HG02610 (cell line): ENCODE data around the gene JMJD1C.

ENCODE experiments used
- ATAC-seq: cut with Tn5 transposase; IDR thresholded peaks from one replicate; pipeline ENCODE4 v1.9.1; 2021; ENCODE audit warnings: mild to moderate bottlenecking, moderate library complexity; ENCODE audit not compliant: unreplicated experiment

JMJD1C gene

GRCh38 chr10:63480237-63480636, 14.5 kb upstream of the JMJD1C start:
- no peak for ATAC-seq

GRCh38 chr10:63478564-63478963, 12.8 kb upstream of the JMJD1C start:
- ATAC-seq = no peak

GRCh38 chr10:63477927-63478326, 12.2 kb upstream of the JMJD1C start:
- ATAC-seq = no peak

- no peak for ATAC-seq
Observed at GRCh38 chr10:63474488-63474887, 8.7 kb upstream of the JMJD1C start.

- ATAC-seq = no peak
Observed at GRCh38 chr10:63470928-63471327, 5.2 kb upstream of the JMJD1C start.

- ATAC-seq = no peak
Observed at GRCh38 chr10:63468947-63469346, 3.2 kb upstream of the JMJD1C start.

- no peak for ATAC-seq
Observed at GRCh38 chr10:63467841-63468240, 2.1 kb upstream of the JMJD1C start.

GRCh38 chr10:63466144-63466935, 563 bp upstream of the JMJD1C start:
- ATAC-seq = peak; percentile 23

- ATAC-seq = peak; percentile 44
Observed at GRCh38 chr10:63464402-63465292, 1.1 kb downstream of the JMJD1C start.

- ATAC-seq = no peak
Observed at GRCh38 chr10:63462442-63462841, 3.3 kb downstream of the JMJD1C start.

- no peak for ATAC-seq
Observed at GRCh38 chr10:63458177-63458576, 7.6 kb downstream of the JMJD1C start.

GRCh38 chr10:63457594-63457993, 8.2 kb downstream of the JMJD1C start:
- ATAC-seq = no peak

- ATAC-seq = no peak
Observed at GRCh38 chr10:63456437-63457210, 9.2 kb downstream of the JMJD1C start.

GRCh38 chr10:63455507-63455906, 10.3 kb downstream of the JMJD1C start:
- no peak for ATAC-seq

GRCh38 chr10:63454631-63455030, 11.1 kb downstream of the JMJD1C start:
- no peak for ATAC-seq

- no peak for ATAC-seq
Observed at GRCh38 chr10:63452524-63452923, 13.3 kb downstream of the JMJD1C start.

GRCh38 chr10:63446716-63447440, 18.9 kb downstream of the JMJD1C start:
- no peak for ATAC-seq

- ATAC-seq = no peak
Observed at GRCh38 chr10:63441404-63441803, 24.4 kb downstream of the JMJD1C start.

GRCh38 chr10:63439607-63440006, 26.2 kb downstream of the JMJD1C start:
- ATAC-seq = no peak
